ENCODE results near the gene ZFAND2B.

ZFAND2B gene

GRCh38 chr2:219206328-219207133, at the start of gene ZFAND2B:
ZFAND2B (plus strand) TSS chr2:219206782; CDS start chr2:219206988, 206 bp downstream.
- peak; percentile 36 for DNase-seq

- no peak for DNase-seq
Measured at GRCh38 chr2:219157396-219157795, 49.2 kb upstream of the ZFAND2B start.

GRCh38 chr2:219158025-219158424, 48.6 kb upstream of the ZFAND2B start:
- DNase-seq, result no peak

GRCh38 chr2:219158586-219158985, 48.0 kb upstream of the ZFAND2B start:
- DNase-seq, result no peak

- no peak for DNase-seq
Measured at GRCh38 chr2:219159771-219160185, 46.8 kb upstream of the ZFAND2B start.

GRCh38 chr2:219160186-219161017, 46.2 kb upstream of the ZFAND2B start, which contains the start of gene NHEJ1:
NHEJ1 (minus strand) TSS chr2:219160815; CDS start chr2:219158362, 2,453 bp downstream.
- DNase-seq, result peak; percentile 24

- DNase-seq, result no peak
Measured at GRCh38 chr2:219161097-219161496, 45.5 kb upstream of the ZFAND2B start.

- no peak for DNase-seq
Measured at GRCh38 chr2:219163156-219163555, 43.4 kb upstream of the ZFAND2B start.

- DNase-seq, result no peak
Measured at GRCh38 chr2:219165058-219165911, 41.3 kb upstream of the ZFAND2B start.

GRCh38 chr2:219167997-219168396, 38.6 kb upstream of the ZFAND2B start:
- DNase-seq, result no peak

GRCh38 chr2:219168526-219168925, 38.1 kb upstream of the ZFAND2B start:
- no peak for DNase-seq

- no peak for DNase-seq
Measured at GRCh38 chr2:219168932-219169331, 37.6 kb upstream of the ZFAND2B start.

GRCh38 chr2:219169930-219170654, 36.5 kb upstream of the ZFAND2B start, which contains the start of gene SLC23A3:
SLC23A3 (minus strand) TSS chr2:219170029; CDS start chr2:219169984, 45 bp downstream.
- no peak for DNase-seq

GRCh38 chr2:219171231-219171651, 35.3 kb upstream of the ZFAND2B start:
- peak; percentile 9 for DNase-seq

GRCh38 chr2:219172231-219173154, 34.1 kb upstream of the ZFAND2B start:
- DNase-seq, result no peak

GRCh38 chr2:219173176-219173575, 33.4 kb upstream of the ZFAND2B start:
- DNase-seq, result no peak

- DNase-seq, result no peak
Measured at GRCh38 chr2:219174146-219174545, 32.4 kb upstream of the ZFAND2B start.

- no peak for DNase-seq
Measured at GRCh38 chr2:219174801-219175200, 31.8 kb upstream of the ZFAND2B start.

GRCh38 chr2:219175486-219175885, 31.1 kb upstream of the ZFAND2B start:
- DNase-seq, result no peak

GRCh38 chr2:219175928-219176817, 30.4 kb upstream of the ZFAND2B start:
- DNase-seq, result no peak
